ENCODE measurements around the gene DEPDC5.
"Not testable (repeated sequence)": the region's sequence is repeated elsewhere in the genome, so short reads cannot be mapped to it uniquely, and the experiment has no call there.

Gene DEPDC5

GRCh38 chr22:31749636-31750364 is 4.0 kb upstream of the DEPDC5 start, which contains the start of gene PRR14L:
Gene PRR14L (minus strand): TSS chr22:31750132. CDS start chr22:31738860, 11,272 bp downstream.
- peak; percentile 99 for DNase-seq (ENCODE audit: low read depth in 2 of 2)

DNA sequence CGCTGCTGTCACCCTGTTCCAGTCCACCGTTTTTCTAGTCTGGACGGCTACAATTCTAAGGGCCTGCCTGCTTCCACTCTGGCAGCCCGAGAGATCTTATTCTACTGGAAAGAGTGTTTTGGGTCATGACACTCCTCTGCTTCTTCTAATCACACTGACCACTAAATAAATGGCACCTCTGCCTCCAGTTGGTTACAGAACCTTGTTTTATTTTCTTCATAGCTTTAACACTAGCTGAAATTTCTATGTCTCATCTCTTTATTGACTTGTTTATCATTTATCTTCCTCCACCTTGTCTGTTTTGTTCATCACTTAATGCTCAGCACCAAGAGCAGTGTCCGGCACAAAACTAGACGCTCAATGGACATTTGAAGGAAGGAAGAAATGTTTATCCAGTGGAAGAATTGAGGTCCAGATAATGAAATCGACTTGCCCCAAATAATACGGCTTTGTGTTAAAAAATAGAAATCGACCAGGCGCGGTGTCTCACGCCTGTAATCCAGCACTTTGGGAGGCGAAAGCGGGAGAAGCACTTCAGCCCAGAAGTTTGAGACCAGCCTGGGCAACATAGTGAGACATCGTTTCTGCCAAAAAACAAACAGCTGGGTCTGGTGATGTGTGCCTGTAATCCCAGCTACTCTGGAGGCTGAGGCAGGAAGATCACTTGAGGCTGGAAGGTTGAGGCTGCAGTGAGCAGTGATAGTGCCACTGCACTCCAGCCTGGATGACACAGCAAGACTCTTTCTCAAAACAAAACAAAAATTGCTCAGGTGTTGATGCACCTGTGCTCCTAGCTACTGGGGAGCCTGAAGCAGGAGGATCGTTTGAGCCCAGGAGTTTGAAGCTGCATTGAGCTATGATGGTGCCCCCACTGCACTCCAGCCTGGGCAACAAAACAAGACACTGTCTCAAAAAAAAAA is 3.2 kb upstream of the DEPDC5 start:
- DNase-seq (ENCODE audit: low read depth in 2 of 2): no peak

DNA sequence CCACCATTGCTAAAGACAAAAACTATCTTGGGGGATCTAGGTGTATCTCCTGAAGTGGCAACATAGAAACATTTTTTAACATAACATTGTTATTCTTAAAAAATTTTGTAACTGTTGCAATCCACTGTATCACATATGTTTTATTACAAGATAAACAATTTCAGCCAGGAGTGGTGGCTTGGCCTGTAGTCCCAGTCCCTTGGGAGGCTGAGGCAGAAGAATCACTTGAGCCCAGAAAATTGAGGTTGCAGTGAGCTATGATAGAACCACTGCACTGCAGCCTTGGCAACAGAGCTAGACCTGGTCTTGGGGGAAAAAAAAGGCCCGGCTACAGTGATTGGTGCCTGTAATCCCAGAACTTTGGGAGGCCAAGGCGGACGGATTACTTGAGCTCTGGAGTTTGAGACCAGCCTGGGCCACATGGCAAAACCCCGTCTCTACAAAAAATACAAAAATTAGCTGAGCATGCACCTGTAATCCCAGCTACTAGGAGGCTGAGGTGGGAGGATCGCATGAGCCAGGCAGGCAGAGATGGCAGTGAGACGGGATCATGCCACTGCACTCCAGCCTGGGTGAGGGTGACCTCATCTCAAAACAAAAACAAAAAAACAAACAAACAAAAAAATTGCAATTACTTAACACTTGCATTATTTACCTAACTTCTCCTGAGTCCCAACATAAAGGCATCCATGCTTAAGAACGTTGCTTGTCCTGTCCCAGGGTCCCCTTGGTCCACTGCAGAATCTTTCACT is 1.5 kb upstream of the DEPDC5 start:
- no peak for DNase-seq (ENCODE audit: low read depth in 2 of 2)

GRCh38 chr22:31753005-31753633 is 700 bp upstream of the DEPDC5 start:
- DNase-seq (ENCODE audit: low read depth in 2 of 2): no peak

DNA sequence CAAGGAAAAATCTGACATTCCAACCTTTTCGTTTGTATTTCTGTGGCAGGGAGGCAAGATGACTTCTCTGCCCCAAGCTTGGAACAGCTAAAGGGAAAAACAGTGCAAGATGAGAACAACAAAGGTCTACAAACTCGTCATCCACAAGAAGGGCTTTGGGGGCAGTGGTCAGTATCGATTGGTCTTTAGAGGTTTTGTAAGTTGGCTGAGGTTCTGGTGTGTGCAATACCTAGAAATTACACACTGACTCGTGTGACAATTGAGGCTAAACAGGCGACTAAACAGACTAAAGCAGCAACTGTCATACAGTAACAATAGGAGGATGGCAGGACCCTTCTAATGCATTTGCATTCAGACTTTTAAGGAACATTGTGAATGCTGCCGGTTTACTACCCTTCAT is 994 bp downstream of the DEPDC5 start:
- no peak for DNase-seq (ENCODE audit: low read depth in 2 of 2)

GRCh38 chr22:31757265-31757664 is 3.4 kb downstream of the DEPDC5 start:
- no peak for DNase-seq (ENCODE audit: low read depth in 2 of 2)

DNA sequence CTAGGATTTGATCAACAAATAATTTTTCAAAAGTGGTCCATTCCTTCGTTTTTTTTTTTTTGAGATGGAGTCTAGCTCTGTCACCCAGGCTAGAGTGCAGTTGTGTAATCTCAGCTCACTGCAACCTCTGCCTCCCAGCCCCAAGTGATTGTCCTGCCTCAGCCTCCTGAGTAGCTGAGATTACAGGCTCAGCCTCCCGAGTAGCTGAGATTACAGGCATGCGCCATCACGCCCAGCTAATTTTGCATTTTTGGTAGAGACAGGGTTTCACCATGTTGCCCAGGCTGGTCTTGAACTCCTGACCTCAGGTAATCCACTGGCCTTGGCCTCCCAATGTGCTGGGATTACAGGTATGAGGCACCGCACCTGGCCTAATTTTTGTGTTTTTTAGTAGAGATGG is 5.0 kb downstream of the DEPDC5 start:
- not testable (repeated sequence) for DNase-seq (ENCODE audit: low read depth in 2 of 2)

- no peak for DNase-seq (ENCODE audit: low read depth in 2 of 2)
Observed at GRCh38 chr22:31764785-31765184, 11.0 kb downstream of the DEPDC5 start.

DNA sequence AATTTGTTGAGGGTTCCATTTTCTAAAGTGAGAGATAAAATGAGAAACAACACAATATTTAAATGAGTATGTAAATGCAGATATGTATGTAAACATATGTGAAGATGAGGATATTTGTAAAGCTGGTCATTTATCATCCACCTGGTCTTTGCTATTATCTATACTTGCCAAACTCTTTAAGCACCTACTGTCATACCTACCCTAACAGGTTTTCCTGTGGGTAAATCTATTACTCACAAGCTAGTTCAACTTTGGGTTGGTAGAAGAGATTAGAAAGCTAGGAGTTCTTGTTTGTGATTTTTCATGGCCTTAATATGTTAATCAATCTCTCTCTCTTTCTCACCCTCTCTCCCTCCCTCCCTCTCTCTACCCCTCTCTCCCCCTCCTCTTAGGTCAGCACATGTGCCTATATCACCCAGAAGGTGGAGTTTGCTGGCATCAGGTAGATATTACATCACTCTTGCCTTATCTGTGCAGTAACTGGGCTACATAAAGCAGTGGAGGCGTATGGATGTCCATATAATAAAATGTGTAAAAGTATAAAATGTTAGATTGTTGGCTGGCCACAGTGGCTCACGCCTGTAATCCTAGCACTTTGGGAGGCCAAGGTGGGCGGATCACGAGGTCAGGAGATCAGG is 14.7 kb downstream of the DEPDC5 start:
- no peak for DNase-seq (ENCODE audit: low read depth in 2 of 2)

- DNase-seq (ENCODE audit: low read depth in 2 of 2): no peak
Observed at GRCh38 chr22:31773416-31773815, 19.6 kb downstream of the DEPDC5 start.

DNA sequence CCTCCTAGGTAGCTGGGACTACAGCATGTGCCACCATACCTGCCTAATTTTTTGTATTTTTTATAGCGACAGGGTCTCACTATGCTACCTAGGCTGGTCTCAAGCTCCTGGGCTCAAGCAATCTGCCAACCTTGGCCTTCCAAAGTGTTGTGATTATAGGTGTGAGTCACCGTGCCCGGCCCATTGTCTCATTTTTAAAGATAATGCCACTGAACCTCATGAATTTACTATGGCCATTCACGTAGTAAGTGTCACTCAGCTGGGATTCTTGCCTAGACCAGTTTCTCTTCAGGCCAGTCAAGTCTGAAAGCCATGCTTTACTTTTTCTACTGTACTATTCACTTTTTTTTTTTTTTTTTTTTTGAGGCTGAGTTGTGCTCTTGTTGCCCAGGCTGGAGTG is 22.4 kb downstream of the DEPDC5 start:
- DNase-seq (ENCODE audit: low read depth in 2 of 2): no peak

DNA sequence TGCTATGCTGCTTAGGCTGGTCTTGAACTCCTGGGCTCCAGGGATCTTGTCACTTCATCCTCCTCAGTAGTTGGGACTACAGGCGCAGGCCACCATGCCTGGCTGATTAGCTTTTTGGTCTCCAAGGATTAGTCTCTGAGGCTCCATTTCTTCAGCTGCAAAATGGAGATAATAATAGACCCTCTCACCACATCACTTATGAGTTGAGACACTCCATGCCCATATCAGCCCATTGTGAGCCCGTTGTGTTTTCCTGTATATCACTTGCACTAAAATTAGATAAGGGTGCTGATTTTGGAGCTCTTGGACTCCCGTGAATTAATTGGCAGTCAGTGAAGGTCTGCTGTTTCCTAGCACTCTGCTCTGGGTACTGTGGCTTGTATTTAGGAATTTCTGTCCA is 36.0 kb downstream of the DEPDC5 start:
- DNase-seq (ENCODE audit: low read depth in 2 of 2): no peak

DNA sequence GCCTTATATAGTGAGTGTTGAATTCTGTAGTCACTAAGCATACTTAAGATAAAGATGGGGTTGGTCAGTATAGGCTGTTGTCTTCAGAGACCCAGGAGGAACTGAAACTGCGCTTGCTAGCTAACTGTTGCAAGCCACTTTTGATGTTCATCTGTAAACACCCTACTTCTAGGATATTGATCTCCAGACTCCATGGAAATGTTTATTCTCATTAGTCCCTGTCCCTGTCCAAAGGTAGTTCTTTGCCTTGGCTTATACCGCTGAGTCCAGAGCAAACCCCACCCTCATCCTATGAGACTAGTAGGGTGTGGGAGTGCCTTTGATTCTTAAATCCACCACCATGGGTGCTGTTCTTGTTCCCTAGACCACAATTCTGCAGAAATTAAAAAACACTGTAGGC is 36.4 kb downstream of the DEPDC5 start:
- DNase-seq (ENCODE audit: low read depth in 2 of 2): no peak

DNA sequence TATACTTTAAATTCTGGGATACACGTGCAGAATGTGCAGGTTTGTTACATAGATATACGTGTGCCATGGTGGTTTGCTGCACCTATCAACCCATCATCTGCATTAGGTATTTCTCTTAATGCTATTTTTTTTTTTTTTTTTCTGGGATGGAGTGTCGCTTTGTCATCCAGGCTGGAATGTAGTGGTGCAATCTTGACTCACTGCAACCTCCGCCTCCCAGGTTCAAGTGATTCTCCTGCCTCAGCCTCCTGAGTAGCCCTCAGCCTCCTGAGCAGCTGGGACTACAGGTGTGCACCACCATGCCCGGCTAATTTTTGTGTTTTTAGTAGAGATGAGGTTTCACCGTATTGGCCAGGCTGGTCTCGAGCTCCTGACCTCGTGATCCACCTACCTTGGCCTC is 45.5 kb downstream of the DEPDC5 start:
- not testable (repeated sequence) for DNase-seq (ENCODE audit: low read depth in 2 of 2)

- DNase-seq (ENCODE audit: low read depth in 2 of 2): no peak
Observed at GRCh38 chr22:31800065-31800464, 46.2 kb downstream of the DEPDC5 start.

- not testable (repeated sequence) for DNase-seq (ENCODE audit: low read depth in 2 of 2)
Observed at GRCh38 chr22:31800861-31801260, 47.0 kb downstream of the DEPDC5 start.

DNA sequence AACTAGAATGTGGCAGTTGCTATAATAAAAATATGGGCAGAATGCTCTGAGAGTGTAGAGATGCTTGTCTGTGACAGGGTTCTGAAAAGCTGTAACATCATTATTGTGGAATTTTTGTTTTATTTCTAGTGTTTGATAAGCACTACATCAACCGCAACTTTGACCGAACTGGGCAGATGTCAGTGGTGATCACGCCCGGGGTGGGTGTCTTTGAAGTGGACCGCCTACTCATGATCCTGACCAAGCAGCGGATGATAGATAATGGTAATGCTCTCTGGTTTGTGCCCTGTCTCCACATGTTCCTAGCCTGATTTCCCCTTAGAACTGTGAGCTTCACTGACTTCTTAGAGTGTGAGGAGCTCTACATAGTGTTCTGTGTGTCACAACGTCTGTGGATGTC is 48.8 kb downstream of the DEPDC5 start:
- DNase-seq (ENCODE audit: low read depth in 2 of 2): no peak

GRCh38 chr22:31806751-31807150 is 52.9 kb downstream of the DEPDC5 start:
- no peak for DNase-seq (ENCODE audit: low read depth in 2 of 2)

GRCh38 chr22:31812977-31813605 is 59.3 kb downstream of the DEPDC5 start:
- DNase-seq (ENCODE audit: low read depth in 2 of 2): no peak

DNA sequence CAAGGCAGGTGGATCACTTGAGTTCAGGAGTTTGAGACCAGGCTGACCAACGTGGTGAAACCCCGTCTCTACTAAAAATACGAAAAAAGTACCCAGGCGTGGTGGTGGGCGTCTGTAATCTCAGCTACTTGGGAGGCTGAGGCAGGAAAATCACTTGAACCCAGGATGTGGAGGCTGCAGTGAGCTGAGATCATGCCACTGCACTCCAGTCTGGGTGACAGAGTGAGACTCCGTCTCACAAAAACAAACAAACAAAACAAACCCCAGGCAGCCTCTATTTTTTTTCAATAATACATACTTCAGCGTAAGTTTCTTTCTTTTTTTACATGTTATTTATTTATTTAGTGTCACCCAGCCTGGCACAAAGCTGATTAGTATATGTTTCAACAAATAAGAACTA is 60.1 kb downstream of the DEPDC5 start:
- not testable (repeated sequence) for DNase-seq (ENCODE audit: low read depth in 2 of 2)

DNA sequence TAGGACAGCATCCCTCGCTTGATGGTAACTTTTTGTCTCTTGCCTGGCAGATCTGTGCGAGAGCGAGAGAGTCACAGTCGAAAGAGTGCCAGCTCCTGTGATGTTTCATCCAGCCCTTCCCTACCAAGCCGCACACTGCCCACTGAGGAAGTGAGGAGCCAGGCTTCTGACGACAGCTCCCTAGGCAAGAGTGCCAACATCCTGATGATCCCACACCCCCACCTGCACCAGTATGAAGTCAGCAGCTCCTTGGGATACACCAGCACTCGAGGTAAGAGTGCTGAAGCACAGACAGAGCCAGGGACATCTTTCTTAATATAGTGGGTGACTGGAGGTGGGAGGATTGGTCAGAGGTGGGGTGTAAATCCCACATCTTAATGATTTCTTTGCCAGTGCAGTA is 61.1 kb downstream of the DEPDC5 start:
- no peak for DNase-seq (ENCODE audit: low read depth in 2 of 2)

All from stimulated activated CD8-positive, alpha-beta memory T cell treated with anti-CD3 and anti-CD28 coated beads, Interleukin-2, amount 100 ng/mL, for 1 hour (primary cell).